ENCODE measurements around the gene STT3A. TPM values are rescaled to one million over a fixed set of nuclear protein-coding genes. Genes with fewer than 3 reads are reported as not detected.

STT3A gene
- polyA plus RNA-seq, 3 donors from 2014 or later, result 59.3 to 109 (median 100) TPM

DNA sequence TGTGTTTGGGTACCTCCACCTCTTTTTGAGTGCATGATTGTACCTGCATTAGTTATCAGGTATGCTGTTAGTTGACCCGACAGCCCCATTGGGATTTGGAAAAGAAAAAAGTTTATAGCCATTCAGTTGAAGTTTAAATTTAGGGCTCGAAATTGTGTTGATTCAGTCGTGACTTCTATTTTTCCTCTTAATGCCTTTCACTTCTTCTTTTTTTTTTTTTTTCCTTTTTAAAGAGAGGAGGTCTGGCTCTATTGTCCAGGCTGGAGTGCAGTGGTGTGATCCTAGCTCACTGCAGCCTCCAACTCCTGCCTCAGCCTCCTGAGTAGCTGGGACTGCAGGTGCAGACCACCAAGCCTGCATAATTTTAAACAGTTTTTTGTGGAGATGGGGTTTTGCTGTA lies 2.3 kb downstream of the STT3A start:
- DNase-seq, result no peak
- Mint-ChIP-seq H3K27ac (peak overlapping the region in 2 of 6 donors; percentile 24 to 72), H3K27me3 (ENCODE audit: low read depth in 3 of 3) (peaks cover 4 to 9% (median 8%) of the 10 kb centered on the region in 3 donors), H3K4me3 (peak overlapping the region in 2 of 5 donors; percentile 59 to 71), H3K36me3 (peaks cover 0 to 12% (median 4%) of the 10 kb centered on the region in 3 donors), H3K9me3 (no peaks in the 10 kb centered on the region), H3K4me1 (peaks cover 36 to 63% of the 10 kb centered on the region in 2 donors)

DNA sequence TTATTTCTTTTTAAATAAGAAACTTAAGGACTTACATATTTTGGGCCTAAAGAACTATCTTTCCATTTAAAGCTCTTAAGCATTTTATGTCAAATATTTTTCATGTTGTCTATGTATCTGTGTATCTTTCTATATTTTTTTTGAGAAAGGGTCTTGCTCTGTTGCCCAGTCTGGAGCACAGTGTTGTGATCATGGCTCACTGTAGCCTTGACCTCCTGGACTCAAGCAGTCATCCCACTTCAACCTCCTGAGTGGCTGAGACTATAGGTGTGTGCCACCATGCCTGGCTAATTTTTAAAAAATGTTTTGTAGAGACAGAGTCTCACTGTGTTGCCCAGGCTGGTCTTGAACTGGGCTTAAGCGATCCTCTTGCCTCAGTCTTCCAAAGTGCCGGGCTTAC lies 8.0 kb downstream of the STT3A start:
- peaks cover 2 to 29% of the 10 kb centered on the region in 2 donors for H3K4me1 Mint-ChIP-seq
- DNase-seq, result no peak
- H3K27ac Mint-ChIP-seq, result no peak overlapping the region
- H3K9me3 Mint-ChIP-seq, result no peaks in the 10 kb centered on the region
- no peak overlapping the region for H3K4me3 Mint-ChIP-seq
- H3K27me3 Mint-ChIP-seq (ENCODE audit: low read depth in 3 of 3), result no peaks in the 10 kb centered on the region
- peaks cover 16 to 46% (median 19%) of the 10 kb centered on the region in 3 donors for H3K36me3 Mint-ChIP-seq

- no peaks in the 10 kb centered on the region for H3K27me3 Mint-ChIP-seq (ENCODE audit: low read depth in 3 of 3)
- DNase-seq, result no peak
- H3K4me1 Mint-ChIP-seq, result peaks cover 0 to 11% of the 10 kb centered on the region in 2 donors
- H3K4me3 Mint-ChIP-seq, result no peak overlapping the region
- peaks cover 28 to 60% (median 30%) of the 10 kb centered on the region in 3 donors for H3K36me3 Mint-ChIP-seq
- no peak overlapping the region for H3K27ac Mint-ChIP-seq
- no peaks in the 10 kb centered on the region for H3K9me3 Mint-ChIP-seq
Observed at GRCh38 chr11:125603207-125603606, 10.6 kb downstream of the STT3A start.

GRCh38 chr11:125605417-125605816 lies 12.8 kb downstream of the STT3A start:
- Mint-ChIP-seq H3K4me3 (no peak overlapping the region), H3K36me3 (peaks cover 40 to 70% (median 44%) of the 10 kb centered on the region in 3 donors), H3K27ac (no peak overlapping the region), H3K27me3 (ENCODE audit: low read depth in 3 of 3) (no peaks in the 10 kb centered on the region), H3K9me3 (no peaks in the 10 kb centered on the region), H3K4me1 (peaks cover 0 to 11% of the 10 kb centered on the region in 2 donors)
- DNase-seq, result no peak

GRCh38 chr11:125609545-125609944 lies 16.9 kb downstream of the STT3A start:
- no peaks in the 10 kb centered on the region for H3K4me1 Mint-ChIP-seq
- no peak overlapping the region for H3K4me3 Mint-ChIP-seq
- peak overlapping the region in 1 of 6 donors; percentile 69 for H3K27ac Mint-ChIP-seq
- no peaks in the 10 kb centered on the region for H3K27me3 Mint-ChIP-seq (ENCODE audit: low read depth in 3 of 3)
- DNase-seq, result no peak
- H3K36me3 Mint-ChIP-seq, result peaks cover 49 to 74% (median 55%) of the 10 kb centered on the region in 3 donors
- no peaks in the 10 kb centered on the region for H3K9me3 Mint-ChIP-seq

DNA sequence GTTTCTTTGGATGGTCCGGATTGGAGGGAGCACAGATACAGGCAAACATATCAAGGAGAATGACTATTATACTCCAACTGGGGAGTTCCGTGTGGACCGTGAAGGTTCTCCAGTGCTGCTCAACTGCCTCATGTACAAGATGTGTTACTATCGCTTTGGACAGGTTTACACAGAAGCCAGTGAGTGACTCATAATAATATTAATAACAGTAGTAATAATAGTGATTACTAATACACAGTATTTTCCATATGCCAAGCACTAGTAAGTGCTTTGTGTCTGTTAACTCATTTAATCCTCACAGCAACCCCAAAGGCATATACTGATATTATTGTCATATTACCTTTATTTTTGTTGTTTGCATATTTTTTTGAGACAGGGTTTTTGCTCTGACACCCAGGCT lies 25.7 kb downstream of the STT3A start:
- Mint-ChIP-seq H3K4me1 (no peaks in the 10 kb centered on the region), H3K9me3 (no peaks in the 10 kb centered on the region), H3K27me3 (ENCODE audit: low read depth in 3 of 3) (peaks cover 0 to 3% (median 0%) of the 10 kb centered on the region in 3 donors), H3K36me3 (peaks cover 16 to 61% (median 27%) of the 10 kb centered on the region in 3 donors), H3K4me3 (no peak overlapping the region), H3K27ac (no peak overlapping the region)
- DNase-seq, result no peak

GRCh38 chr11:125621995-125622394 lies 29.3 kb downstream of the STT3A start:
- H3K4me3 Mint-ChIP-seq, result no peak overlapping the region
- H3K9me3 Mint-ChIP-seq, result no peaks in the 10 kb centered on the region
- peaks cover 5 to 35% (median 8%) of the 10 kb centered on the region in 3 donors for H3K36me3 Mint-ChIP-seq
- peaks cover 5 to 11% (median 10%) of the 10 kb centered on the region in 3 donors for H3K27me3 Mint-ChIP-seq (ENCODE audit: low read depth in 3 of 3)
- peak overlapping the region in 2 of 6 donors; percentile 2 to 43 for H3K27ac Mint-ChIP-seq
- peaks cover 20 to 24% of the 10 kb centered on the region in 2 donors for H3K4me1 Mint-ChIP-seq
- DNase-seq, result no peak

DNA sequence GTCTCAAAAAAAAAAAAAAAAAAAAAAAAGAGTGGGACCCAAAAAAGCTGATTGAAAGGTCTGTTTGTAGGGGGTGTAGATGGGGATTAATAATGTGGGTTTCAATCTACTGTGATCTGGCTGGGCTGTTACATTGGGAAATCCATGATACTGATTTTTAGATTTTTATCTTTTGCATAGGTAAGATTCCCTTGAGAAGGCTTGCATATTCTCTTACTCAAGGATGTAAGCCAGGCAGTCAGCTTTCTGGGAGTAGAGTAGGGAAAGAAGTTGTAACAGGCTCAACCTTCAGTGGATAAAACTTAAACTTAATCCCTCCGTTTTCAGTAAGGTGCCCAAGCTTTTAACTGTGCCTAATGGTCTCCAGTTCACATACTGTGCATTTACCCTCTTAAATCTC lies 30.4 kb downstream of the STT3A start:
- peak overlapping the region in 4 of 6 donors; percentile 3 to 51 (median 18) for H3K27ac Mint-ChIP-seq
- peaks cover 21 to 27% of the 10 kb centered on the region in 2 donors for H3K4me1 Mint-ChIP-seq
- H3K9me3 Mint-ChIP-seq, result no peaks in the 10 kb centered on the region
- H3K4me3 Mint-ChIP-seq, result no peak overlapping the region
- H3K27me3 Mint-ChIP-seq (ENCODE audit: low read depth in 3 of 3), result peaks cover 5 to 11% (median 10%) of the 10 kb centered on the region in 3 donors
- DNase-seq, result no peak
- peaks cover 5 to 32% (median 7%) of the 10 kb centered on the region in 3 donors for H3K36me3 Mint-ChIP-seq

DNA sequence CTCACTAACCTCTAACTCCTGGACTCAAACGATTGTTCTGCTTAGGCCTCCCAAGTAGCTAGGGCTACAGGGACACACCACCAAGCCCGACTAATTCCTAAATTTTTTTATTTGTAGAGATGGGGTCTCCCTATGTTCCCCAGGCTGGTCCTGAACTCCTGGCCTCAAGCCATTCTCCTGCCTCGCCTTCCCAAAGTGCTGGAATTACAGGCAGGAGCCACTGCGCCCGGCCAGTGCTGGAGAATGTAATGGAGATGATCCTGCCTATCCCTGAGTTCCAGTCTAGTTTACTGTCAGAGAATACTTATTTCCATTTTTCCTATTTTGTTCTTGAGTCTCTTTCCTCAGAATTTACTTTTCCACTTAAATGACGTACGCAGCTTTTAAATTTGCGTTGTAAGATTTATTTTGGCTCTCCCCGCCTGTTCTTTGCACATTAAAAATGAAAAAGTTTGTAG lies 32.1 kb downstream of the STT3A start, which contains the start of gene CHEK1:
CHEK1 (plus strand) TSS at position 408 of the 458 bp plus-strand sequence. CDS start 1,606 bp downstream, outside the sequence.
- Mint-ChIP-seq H3K4me3 (peak within 1 kb of the TSS; percentile 95 to 100 (median 97)), H3K36me3 (peaks cover 1 to 17% (median 5%) of the 10 kb centered on the region in 3 donors), H3K27me3 (ENCODE audit: low read depth in 3 of 3) (peaks cover 5 to 11% (median 10%) of the 10 kb centered on the region in 3 donors), H3K27ac (peak within 1 kb of the TSS; percentile 89 to 98 (median 96)), H3K9me3 (no peaks in the 10 kb centered on the region), H3K4me1 (peaks cover 21 to 27% of the 10 kb centered on the region in 2 donors)
- no peak for DNase-seq

- Mint-ChIP-seq H3K4me3 (peak overlapping the region; percentile 95 to 100 (median 97)), H3K4me1 (peaks cover 21 to 27% of the 10 kb centered on the region in 2 donors), H3K9me3 (no peaks in the 10 kb centered on the region), H3K27me3 (ENCODE audit: low read depth in 3 of 3) (peaks cover 5 to 11% (median 10%) of the 10 kb centered on the region in 3 donors), H3K27ac (peak overlapping the region; percentile 89 to 98 (median 96)), H3K36me3 (peaks cover 0 to 14% (median 5%) of the 10 kb centered on the region in 3 donors)
- DNase-seq, result no peak
Observed at GRCh38 chr11:125625225-125625629, 32.6 kb downstream of the STT3A start.

DNA sequence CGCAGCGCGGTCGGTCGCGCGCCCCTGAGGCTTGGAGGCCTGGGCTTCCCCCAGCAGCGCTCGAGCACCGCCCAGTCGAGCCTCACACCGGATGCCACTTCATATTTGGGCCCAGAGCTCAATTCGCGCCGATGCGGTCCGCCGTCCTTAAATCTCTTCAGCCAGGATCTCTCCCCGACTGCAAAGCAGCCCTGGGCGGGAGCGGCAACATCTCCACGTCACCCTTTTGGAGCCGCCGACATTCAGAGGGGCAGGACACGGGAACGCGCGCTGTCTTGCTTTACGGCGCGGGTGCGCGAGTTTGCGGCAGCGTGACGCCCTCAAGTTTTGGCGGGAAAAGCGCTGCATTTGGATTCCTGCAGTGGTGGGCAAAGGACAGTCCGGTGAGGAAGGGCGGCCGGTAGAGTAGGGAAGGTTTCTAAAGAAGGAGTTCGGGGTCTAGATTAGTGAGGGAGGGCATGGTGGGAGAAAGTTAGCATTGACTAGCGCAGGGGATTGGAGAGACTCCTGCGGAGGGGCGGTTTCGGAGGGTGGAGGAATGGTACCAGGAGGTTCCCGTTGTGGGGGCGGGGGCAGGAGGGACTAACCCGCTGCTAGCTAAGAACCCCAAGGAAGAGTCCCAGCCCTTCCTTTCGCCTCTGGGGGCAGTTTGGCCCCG lies 33.1 kb downstream of the STT3A start:
- peak; percentile 81 to 84 (median 84) for DNase-seq
- Mint-ChIP-seq H3K4me1 (peaks cover 21 to 27% of the 10 kb centered on the region in 2 donors), H3K27me3 (ENCODE audit: low read depth in 3 of 3) (peaks cover 5 to 11% (median 10%) of the 10 kb centered on the region in 3 donors), H3K36me3 (peaks cover 0 to 9% (median 5%) of the 10 kb centered on the region in 3 donors), H3K9me3 (no peaks in the 10 kb centered on the region), H3K4me3 (peak overlapping the region; percentile 95 to 100 (median 97)), H3K27ac (peak overlapping the region; percentile 89 to 98 (median 96))

- DNase-seq, result peak; percentile 10 to 24 (median 18)
- no peaks in the 10 kb centered on the region for H3K9me3 Mint-ChIP-seq
Observed at GRCh38 chr11:125626288-125626950, 33.8 kb downstream of the STT3A start.

GRCh38 chr11:125627236-125627910 lies 34.7 kb downstream of the STT3A start:
- Mint-ChIP-seq H3K9me3 (no peaks in the 10 kb centered on the region), H3K36me3 (no peaks in the 10 kb centered on the region), H3K4me3 (peak overlapping the region; percentile 49 to 100 (median 96)), H3K27me3 (ENCODE audit: low read depth in 3 of 3) (peaks cover 5 to 11% (median 10%) of the 10 kb centered on the region in 3 donors), H3K4me1 (peaks cover 21 to 27% of the 10 kb centered on the region in 2 donors), H3K27ac (peak overlapping the region in 1 of 6 donors; percentile 67)
- DNase-seq, result no peak

More at GRCh38 chr11:125626288-125626950, 33.8 kb downstream of the STT3A start:
- Mint-ChIP-seq H3K4me3 (peak overlapping the region; percentile 95 to 100 (median 97)), H3K27ac (peak overlapping the region; percentile 73 to 98 (median 96)), H3K4me1 (peaks cover 21 to 27% of the 10 kb centered on the region in 2 donors), H3K36me3 (peaks cover 0 to 2% (median 2%) of the 10 kb centered on the region in 3 donors), H3K27me3 (ENCODE audit: low read depth in 3 of 3) (peaks cover 5 to 11% (median 10%) of the 10 kb centered on the region in 3 donors)

Data from immature natural killer cell (primary cell).